ENCODE data around the gene EPHB2. TPM values are rescaled to one million over a fixed set of nuclear protein-coding genes. Genes with fewer than 3 reads are reported as not detected.

Gene EPHB2
- total RNA-seq, 4 donors from 2014 or later, result 7.2 to 12.6 (median 9.1) TPM

DNA sequence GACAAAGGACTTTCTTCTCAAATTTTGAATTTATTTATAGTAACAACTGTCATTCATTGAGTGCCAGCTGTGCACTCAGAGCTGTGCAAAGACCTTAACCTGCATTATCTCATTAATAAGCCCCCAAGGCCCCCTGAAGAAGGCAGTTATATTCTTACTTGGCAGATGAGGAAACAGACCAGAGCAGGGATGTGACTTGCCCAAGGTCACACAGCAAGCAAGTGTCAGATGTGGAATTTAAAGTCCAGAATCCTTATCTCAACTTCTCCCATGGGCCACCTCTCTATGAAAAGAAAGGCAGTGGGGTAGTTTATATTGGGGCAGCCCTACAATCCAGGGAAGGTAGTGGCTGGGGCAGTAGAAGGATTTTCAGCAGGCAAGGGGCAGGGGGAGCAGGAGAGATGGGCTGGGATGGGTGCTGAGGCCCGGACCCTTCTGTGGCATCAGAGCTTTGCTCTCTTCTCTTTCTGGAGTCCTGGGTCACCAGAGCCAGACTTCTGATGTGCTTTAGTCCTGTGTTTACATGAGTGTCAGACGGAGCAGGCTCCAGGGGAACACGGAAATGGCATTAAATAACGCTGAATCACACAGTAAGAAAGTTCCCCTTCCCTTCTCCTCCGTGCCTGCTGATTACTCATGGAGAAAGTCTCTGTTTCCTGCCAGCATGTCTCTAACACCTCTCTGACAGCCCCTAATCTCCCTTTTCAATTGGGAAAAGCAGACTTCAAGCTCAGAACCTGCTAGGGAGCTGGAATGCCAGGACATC is 39.5 kb downstream of the EPHB2 start:
- TF ChIP-seq, protein P1, sequence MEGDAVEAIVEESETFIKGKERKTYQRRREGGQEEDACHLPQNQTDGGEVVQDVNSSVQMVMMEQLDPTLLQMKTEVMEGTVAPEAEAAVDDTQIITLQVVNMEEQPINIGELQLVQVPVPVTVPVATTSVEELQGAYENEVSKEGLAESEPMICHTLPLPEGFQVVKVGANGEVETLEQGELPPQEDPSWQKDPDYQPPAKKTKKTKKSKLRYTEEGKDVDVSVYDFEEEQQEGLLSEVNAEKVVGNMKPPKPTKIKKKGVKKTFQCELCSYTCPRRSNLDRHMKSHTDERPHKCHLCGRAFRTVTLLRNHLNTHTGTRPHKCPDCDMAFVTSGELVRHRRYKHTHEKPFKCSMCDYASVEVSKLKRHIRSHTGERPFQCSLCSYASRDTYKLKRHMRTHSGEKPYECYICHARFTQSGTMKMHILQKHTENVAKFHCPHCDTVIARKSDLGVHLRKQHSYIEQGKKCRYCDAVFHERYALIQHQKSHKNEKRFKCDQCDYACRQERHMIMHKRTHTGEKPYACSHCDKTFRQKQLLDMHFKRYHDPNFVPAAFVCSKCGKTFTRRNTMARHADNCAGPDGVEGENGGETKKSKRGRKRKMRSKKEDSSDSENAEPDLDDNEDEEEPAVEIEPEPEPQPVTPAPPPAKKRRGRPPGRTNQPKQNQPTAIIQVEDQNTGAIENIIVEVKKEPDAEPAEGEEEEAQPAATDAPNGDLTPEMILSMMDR (IDR thresholded peaks at IDR 0.05), result no peak
- peak in 1 of 2 donors; percentile 53 for TF ChIP-seq EP300 (IDR thresholded peaks at IDR 0.05)
- Histone ChIP-seq H3K27me3 (no peaks in the 10 kb centered on the region), H3K9me3 (no peaks in the 10 kb centered on the region), H3K36me3 (no peaks in the 10 kb centered on the region), H3K27ac (peak overlapping the region in 2 of 4 donors; percentile 43 to 60), H3K4me1 (peaks cover 0 to 26% (median 0%) of the 10 kb centered on the region in 4 donors), H3K4me3 (no peak overlapping the region)
- peak in 1 of 2 donors; percentile 44 for DNase-seq (ENCODE audit: low spot score in 2 of 2)
- 9 to 12% methylated on average over 5 of the region's 5 CpGs for WGBS, 2 donors

DNA sequence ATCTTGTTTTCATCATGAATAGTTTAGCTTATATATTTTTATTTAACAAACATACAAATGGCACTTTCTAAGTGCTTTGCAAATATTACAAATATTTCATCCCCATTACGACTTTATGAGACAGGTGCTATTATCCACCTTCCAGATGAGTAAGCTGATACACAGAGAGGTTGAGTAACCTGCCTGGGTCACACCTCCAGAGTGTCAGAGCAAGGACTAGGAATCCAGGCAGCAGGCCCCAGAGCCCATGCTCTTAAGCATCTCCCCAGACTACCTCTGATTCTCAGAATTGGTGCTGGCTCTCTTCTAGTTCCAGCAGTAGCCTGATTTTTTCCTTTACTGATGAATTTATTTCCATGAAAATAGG is 40.0 kb downstream of the EPHB2 start:
- TF ChIP-seq POLR2A (IDR thresholded peaks at IDR 0.05) (no peak), EP300 (IDR thresholded peaks at IDR 0.05) (no peak)
- TF ChIP-seq, protein P1 (IDR thresholded peaks at IDR 0.05), result no peak
- Histone ChIP-seq H3K4me3 (no peak overlapping the region), H3K27ac (peak overlapping the region in 2 of 4 donors; percentile 22 to 60), H3K27me3 (no peaks in the 10 kb centered on the region), H3K4me1 (peaks cover 0 to 26% (median 0%) of the 10 kb centered on the region in 4 donors), H3K9me3 (no peaks in the 10 kb centered on the region), H3K36me3 (no peaks in the 10 kb centered on the region)
- DNase-seq (ENCODE audit: low spot score in 2 of 2), result no peak
- 46 to 53% methylated on average over 1 of the region's 1 CpG for WGBS, 2 donors

DNA sequence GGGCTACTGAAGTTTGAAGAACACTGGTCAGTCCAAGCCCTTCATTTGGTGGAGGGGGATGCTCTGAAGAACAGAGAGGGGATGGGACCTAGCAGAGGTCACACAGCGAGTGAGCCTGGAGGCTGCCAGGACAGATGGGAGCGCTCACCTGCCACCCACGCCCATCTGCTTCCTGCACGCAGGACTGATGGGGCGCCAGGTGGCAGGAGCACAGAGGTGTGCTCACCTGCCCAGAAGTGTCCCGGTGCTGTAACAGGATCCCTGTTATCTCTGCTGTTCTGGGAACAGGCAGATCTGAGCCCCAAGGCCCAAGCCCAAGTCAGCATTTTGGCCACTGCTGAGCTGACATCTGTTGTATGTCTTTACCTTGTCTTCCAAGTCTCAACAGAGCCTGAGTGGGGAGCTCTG is 40.5 kb downstream of the EPHB2 start:
- Histone ChIP-seq H3K9me3 (no peaks in the 10 kb centered on the region), H3K27me3 (no peaks in the 10 kb centered on the region), H3K4me1 (peaks cover 0 to 25% (median 0%) of the 10 kb centered on the region in 4 donors), H3K4me3 (no peak overlapping the region), H3K36me3 (no peaks in the 10 kb centered on the region), H3K27ac (no peak overlapping the region)
- TF ChIP-seq, protein P1 (IDR thresholded peaks at IDR 0.05), result no peak
- TF ChIP-seq POLR2A (IDR thresholded peaks at IDR 0.05) (no peak), EP300 (IDR thresholded peaks at IDR 0.05) (no peak)
- no peak for DNase-seq (ENCODE audit: low spot score in 2 of 2)
- 84 to 85% methylated on average over 6 of the region's 6 CpGs for WGBS, 2 donors

DNA sequence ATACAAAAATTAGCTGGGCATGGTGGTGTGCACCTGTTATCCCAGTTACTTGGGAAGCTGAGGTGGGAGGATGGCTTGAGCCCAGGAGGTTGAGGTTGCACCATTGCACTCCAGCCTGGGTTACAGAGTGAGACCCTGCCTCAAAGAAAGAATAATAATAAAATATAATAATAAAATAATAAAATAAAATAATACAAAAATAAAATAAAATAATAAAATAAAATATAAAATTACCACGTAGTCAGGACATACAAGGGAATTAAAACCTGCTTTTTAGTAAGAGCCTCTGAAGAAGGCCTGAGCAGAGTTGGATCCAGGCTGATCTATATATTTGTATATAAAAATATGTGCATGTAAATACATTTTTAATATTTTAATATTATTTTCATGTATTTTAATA is 41.7 kb downstream of the EPHB2 start:
- Histone ChIP-seq H3K36me3 (no peaks in the 10 kb centered on the region), H3K27ac (no peak overlapping the region), H3K4me1 (peaks cover 0 to 20% (median 0%) of the 10 kb centered on the region in 4 donors), H3K27me3 (no peaks in the 10 kb centered on the region), H3K9me3 (no peaks in the 10 kb centered on the region), H3K4me3 (no peak overlapping the region)
- WGBS, 2 donors, result 95 to 97% methylated on average over 1 of the region's 1 CpG
- no peak for DNase-seq (ENCODE audit: low spot score in 2 of 2)
- TF ChIP-seq EP300 (IDR thresholded peaks at IDR 0.05) (no peak), POLR2A (IDR thresholded peaks at IDR 0.05) (no peak)
- TF ChIP-seq, protein P1 (IDR thresholded peaks at IDR 0.05), result no peak

DNA sequence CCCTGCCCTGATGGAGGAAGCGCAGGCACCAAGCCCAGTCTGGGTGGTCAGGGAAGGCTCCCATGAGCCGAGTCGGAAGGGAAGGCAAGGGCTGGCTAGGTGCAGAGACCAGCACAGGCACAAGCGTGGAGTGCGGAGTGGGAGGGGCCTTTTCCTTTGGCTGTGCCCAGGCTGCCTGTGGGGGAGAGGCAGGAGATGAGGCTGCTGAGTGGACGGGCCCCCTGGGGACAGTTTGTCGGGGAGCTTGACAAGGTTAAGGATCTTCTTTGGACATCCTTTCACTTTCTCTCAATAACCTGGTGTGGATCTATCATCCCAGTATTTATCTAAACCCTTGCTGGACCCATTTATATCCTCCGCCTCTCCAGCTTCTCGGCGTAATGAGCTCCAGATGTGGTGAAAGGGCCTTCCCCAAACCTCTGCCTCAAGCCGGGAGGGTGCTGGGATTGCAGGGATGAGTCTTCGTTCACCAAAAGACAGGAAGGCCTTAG is 42.9 kb downstream of the EPHB2 start:
- Histone ChIP-seq H3K9me3 (no peaks in the 10 kb centered on the region), H3K4me1 (peaks cover 0 to 20% (median 0%) of the 10 kb centered on the region in 4 donors), H3K27ac (peak overlapping the region in 3 of 4 donors; percentile 1 to 78 (median 68)), H3K27me3 (no peaks in the 10 kb centered on the region), H3K36me3 (no peaks in the 10 kb centered on the region), H3K4me3 (peak overlapping the region in 1 of 4 donors; percentile 16)
- DNase-seq (ENCODE audit: low spot score in 2 of 2), result peak; percentile 31 to 42
- peak in 1 of 2 donors; percentile 11 for TF ChIP-seq EP300 (IDR thresholded peaks at IDR 0.05)
- TF ChIP-seq, protein P1 (IDR thresholded peaks at IDR 0.05), result no peak
- whole genome bisulfite sequencing, 2 donors, result 55 to 67% methylated on average over 12 of the region's 12 CpGs
